MM.1S (cell line): ENCODE measurements around the gene GRAP.

ENCODE experiments used
- EZH2 ChIP-seq: fragments of 300-600 bp; sonication (generic); optimal IDR thresholded peaks from 2 replicates; pipeline ENCODE3; 2017; ENCODE audit warnings: low read depth, mild to moderate bottlenecking, antibody characterized with exemption, low read length, mixed read lengths
- TF ChIP-seq, protein P1 (sequence below): fragments of 300-600 bp; sonication (generic); IDR thresholded peaks from 2 replicates; pipeline ENCODE4 v1.5.1; 2016; ENCODE audit warnings: antibody characterized with exemption, low read length, mixed read lengths

DNA sequence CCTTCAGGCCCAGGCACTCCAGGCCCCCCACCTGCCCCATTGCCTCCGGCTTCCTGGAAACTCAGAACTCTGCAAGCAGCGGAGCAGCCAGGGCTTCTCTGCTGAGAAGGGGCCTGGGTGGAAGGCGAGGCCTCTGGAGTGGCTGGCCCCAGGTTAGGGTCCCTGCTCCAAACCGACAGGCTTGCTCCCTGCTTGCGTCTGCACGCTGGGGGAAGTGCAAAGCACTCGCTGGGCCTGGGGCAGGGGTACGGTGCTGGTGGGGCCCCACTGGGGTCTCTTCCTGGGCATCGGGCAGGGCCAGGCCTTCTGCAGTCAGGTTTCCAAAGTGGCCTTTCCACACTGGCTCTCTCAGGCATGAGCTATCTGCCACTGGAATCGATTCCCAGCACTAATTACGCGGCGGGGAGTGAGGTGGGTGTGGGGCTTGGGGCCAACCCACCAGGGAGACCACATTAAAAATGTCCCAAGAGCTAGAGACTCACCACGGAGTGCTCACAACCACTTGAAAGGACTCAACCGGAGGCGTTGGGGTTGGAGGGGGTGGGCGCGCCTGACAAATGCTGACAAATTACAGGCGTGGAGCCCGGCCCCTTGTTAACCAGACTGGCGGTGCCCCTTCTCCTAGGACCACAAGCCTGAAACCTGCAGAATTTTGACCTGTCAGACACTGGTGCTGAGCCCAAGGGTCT lies 60.1 kb downstream of the GRAP start:
- TF ChIP-seq, protein P1, sequence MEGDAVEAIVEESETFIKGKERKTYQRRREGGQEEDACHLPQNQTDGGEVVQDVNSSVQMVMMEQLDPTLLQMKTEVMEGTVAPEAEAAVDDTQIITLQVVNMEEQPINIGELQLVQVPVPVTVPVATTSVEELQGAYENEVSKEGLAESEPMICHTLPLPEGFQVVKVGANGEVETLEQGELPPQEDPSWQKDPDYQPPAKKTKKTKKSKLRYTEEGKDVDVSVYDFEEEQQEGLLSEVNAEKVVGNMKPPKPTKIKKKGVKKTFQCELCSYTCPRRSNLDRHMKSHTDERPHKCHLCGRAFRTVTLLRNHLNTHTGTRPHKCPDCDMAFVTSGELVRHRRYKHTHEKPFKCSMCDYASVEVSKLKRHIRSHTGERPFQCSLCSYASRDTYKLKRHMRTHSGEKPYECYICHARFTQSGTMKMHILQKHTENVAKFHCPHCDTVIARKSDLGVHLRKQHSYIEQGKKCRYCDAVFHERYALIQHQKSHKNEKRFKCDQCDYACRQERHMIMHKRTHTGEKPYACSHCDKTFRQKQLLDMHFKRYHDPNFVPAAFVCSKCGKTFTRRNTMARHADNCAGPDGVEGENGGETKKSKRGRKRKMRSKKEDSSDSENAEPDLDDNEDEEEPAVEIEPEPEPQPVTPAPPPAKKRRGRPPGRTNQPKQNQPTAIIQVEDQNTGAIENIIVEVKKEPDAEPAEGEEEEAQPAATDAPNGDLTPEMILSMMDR = no peak
- TF ChIP-seq EZH2 = no peak
